Hematopoietic multipotent progenitor cell treated with erythropoietin and hydrocortisone succinate and interleukin-3 and kit ligand, for 8 days (in vitro differentiated cells): ENCODE measurements around the gene SHC4.
"Not testable (repeated sequence)": the region's sequence is repeated elsewhere in the genome, so short reads cannot be mapped to it uniquely, and the experiment has no call there.

Source experiments
- DNase-seq: peaks from one replicate; pipeline ENCODE4 v3.0.0-alpha.2; 2015

Gene SHC4

GRCh38 chr15:48877630-48878595 lies 85.8 kb downstream of the SHC4 start, which contains the start of gene EID1:
Gene EID1 (plus strand): TSS chr15:48878134. CDS start chr15:48878177, 43 bp downstream.
- DNase-seq: peak; percentile 93

GRCh38 chr15:48876057-48876456 lies 87.7 kb downstream of the SHC4 start:
- no peak for DNase-seq

GRCh38 chr15:48875241-48875960 lies 88.3 kb downstream of the SHC4 start:
- no peak for DNase-seq

- no peak for DNase-seq
These were observed 91.1 kb downstream of the SHC4 start for GRCh38 chr15:48872632-48873031.

- DNase-seq: no peak
These were observed 92.2 kb downstream of the SHC4 start for GRCh38 chr15:48871542-48871941.

GRCh38 chr15:48869966-48870365 lies 93.8 kb downstream of the SHC4 start:
- no peak for DNase-seq

GRCh38 chr15:48868536-48868935 lies 95.2 kb downstream of the SHC4 start:
- DNase-seq: no peak

GRCh38 chr15:48868023-48868422 lies 95.7 kb downstream of the SHC4 start:
- DNase-seq: no peak

- DNase-seq: no peak
These were observed 97.6 kb downstream of the SHC4 start for GRCh38 chr15:48866141-48866563.

- DNase-seq: no peak
These were observed 98.2 kb downstream of the SHC4 start for GRCh38 chr15:48865370-48866079.

- DNase-seq: no peak
These were observed 101.0 kb downstream of the SHC4 start for GRCh38 chr15:48862705-48863104.

GRCh38 chr15:48861813-48862431 lies 101.8 kb downstream of the SHC4 start:
- DNase-seq: peak; percentile 86

GRCh38 chr15:48859426-48859825 lies 104.3 kb downstream of the SHC4 start:
- DNase-seq: no peak

- DNase-seq: peak; percentile 90
These were observed 105.3 kb downstream of the SHC4 start for GRCh38 chr15:48858401-48858800.

GRCh38 chr15:48856942-48857341 lies 106.8 kb downstream of the SHC4 start:
- DNase-seq: no peak

GRCh38 chr15:48855501-48856440 lies 107.9 kb downstream of the SHC4 start:
- DNase-seq: peak; percentile 51

GRCh38 chr15:48854434-48854833 lies 109.3 kb downstream of the SHC4 start:
- DNase-seq: not testable (repeated sequence)

GRCh38 chr15:48851956-48852355 lies 111.8 kb downstream of the SHC4 start:
- DNase-seq: peak; percentile 70

GRCh38 chr15:48850648-48851047 lies 113.1 kb downstream of the SHC4 start:
- no peak for DNase-seq

GRCh38 chr15:48845123-48845522 lies 118.6 kb downstream of the SHC4 start:
- DNase-seq: no peak

- DNase-seq: no peak
These were observed 121.2 kb downstream of the SHC4 start for GRCh38 chr15:48842501-48842900.
